Stimulated activated CD4-positive, alpha-beta T cell treated with anti-CD3 and anti-CD28 coated beads, Interleukin-15, amount 100 ng/mL, for 1 hour (primary cell): ENCODE results near the gene PRRT2.
"Not testable (repeated sequence)": the region's sequence is repeated elsewhere in the genome, so short reads cannot be mapped to it uniquely, and the experiment has no call there.

ENCODE experiments used
- DNase-seq, 2 donors: peaks; one replicate each; pipeline ENCODE4 v3.0.0-alpha.2; 2020; ENCODE audit warnings: low read depth in 1 of 2, low spot score in 1 of 2

PRRT2 gene

DNA sequence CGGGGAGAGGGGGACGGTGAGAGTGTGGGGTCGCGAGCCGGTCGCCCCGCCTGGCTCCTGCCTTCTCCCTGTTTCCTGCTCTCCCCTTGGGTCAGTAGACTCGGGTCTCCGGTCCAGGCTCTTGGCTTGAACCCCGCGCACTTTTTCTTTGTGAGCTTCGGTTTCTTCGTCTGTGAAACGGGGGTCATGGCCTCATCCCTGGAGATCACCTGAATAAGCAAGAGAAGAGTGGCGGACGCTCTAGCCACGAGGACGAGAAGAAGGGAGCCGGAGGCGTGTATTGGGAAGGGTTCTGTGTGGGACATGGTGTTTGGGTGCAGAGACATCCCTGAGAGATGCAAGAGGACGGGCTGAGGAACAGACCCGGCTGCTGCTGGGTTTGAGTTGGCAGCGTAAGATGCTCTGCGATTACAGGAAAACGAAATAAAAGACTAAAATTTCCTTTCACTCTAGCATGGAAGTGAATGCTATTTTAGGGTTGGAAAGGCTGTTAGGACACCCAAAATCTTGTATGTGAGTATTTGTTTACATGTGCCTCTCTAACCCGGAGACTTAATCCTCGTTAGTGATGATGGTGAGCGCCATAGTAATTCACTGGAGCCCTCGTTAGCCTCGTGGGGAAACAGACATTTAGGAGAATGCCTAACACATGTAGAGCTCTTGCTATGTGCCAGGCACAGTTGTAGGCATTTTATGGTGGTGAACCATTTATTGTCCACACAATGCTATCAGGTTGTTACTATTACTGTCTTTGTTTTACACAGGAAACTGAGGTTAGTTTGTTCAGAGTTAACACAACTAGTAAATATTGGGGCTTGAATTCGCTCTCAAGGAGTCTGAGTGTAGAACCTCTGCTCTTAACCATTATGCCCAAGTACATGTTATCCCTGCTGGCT is 20.8 kb upstream of the PRRT2 start:
- no peak for DNase-seq

DNA sequence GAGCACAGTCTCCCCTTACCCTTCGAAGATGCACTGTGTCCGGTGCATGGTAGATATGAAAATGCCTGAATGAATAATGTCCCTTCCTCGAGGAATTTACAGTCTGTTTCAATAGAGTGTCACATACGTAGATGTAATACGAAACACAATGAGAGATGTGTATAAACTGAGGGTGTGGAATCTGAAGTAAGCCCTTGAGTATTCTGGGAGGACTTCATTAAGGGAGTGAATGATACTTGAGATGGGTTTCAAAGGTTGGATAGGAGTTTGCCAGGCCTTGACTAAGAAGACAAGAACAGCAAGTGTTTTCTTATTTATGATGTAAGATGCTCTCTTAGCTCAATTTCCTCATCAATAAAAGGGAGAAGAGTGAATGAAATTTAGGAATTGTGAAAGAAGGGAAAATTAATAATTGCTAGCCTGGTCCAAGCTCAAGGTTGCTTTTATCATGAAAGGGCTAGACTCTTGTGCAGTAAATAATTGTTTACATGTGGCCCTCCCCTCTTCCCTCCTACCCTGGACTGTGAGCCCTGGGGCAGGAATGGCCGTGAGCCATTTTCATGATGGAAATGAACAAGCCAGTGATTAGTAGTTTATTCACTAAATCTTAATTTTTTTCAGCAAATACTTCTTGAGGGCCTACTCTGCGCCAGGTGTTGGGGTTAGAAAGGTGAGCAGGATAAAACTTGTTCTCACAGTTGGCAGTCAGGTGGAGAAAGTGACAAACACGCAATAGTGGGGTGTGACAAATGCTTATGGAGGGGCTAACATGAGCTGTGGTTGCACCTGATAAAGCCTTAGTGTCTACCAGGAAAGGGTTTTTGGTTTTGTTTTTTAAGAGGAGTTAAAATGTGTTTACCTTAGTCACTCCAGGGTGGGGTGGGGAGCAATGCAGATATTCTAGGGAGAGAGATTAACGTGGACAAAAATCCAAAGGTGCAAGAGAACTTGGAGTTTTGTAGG is 19.9 kb upstream of the PRRT2 start:
- DNase-seq, result no peak

DNA sequence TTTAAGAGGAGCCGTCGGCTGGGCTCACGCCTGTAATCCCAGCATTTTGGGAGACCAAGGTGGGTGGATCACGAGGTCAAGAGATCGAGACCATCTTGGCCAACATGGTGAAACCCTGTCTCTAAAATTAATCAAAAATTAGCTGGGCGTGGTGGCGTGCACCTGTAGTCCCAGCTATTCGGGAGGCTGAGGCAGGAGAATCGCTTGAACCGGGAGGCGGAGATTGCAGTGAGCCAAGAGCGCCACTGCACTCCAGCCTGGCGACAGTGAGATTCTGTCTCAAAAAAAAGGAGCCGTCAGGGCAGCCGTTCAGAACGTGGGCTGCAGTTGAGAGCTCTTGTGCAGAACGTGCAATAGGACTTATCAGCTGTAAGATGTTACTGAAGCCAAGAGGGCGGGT is 18.8 kb upstream of the PRRT2 start:
- DNase-seq, result not testable (repeated sequence)

DNA sequence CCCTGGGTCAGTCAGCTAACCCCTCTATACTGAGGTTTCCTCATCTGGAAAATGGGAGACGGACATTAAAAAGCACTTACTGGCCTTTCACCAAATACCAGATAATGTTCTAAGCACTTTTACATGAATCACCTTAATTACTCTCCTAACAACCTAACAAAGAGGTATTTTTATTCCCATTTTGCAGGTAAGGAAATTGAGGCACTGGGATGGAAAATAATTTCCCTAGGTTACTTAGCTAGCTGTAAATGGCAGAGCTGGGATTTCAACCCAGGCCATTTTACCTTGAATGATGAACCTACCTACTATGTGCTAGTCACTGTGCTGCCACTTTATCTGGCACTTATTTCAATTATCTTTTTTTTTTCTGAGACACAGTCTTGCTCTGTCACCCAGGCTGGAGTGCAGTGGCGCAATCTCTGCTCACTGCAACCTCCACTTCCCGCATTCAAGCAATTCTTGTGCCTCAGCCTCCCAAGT is 17.7 kb upstream of the PRRT2 start:
- DNase-seq, result no peak

- no peak for DNase-seq
Observed at GRCh38 chr16:29802416-29802935, 9.5 kb upstream of the PRRT2 start.

GRCh38 chr16:29804020-29804419 is 8.0 kb upstream of the PRRT2 start:
- no peak for DNase-seq

- no peak for DNase-seq
Observed at GRCh38 chr16:29804455-29805231, 7.3 kb upstream of the PRRT2 start.

GRCh38 chr16:29805232-29806098 is 6.5 kb upstream of the PRRT2 start:
- DNase-seq, result peak; percentile 96 to 97

DNA sequence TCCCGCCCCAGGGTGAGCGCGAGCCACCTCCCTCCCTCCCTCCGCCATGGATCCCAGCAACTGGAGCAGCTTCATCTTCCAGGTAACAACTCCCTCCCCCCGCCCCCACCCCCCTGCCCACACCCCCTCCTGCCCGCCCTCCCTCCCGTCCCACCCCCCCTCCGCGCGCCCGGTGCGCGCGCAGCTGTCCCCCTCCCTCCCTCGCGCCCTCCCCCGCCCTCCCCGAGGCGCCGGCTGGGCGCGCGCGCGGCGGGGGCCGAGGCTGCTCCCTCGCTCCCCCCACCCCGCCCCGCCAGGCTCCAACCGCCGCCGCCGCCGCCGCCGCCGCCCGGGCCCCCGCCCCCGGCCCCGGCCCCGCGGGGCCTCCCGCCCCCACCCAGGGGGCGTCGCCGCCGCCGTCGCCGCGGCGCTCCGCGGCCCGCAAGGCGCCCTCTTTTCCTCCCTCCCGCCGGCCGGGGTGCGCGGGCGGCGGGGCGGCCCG is 5.9 kb upstream of the PRRT2 start, which contains the start of gene MAZ:
Gene MAZ (plus strand): TSS at position 431 of the 481 bp plus-strand sequence. CDS start 173 bp downstream, outside the sequence.
- DNase-seq, result peak in 1 of 2 donors; percentile 74

- DNase-seq, result peak in 1 of 2 donors; percentile 49
Observed at GRCh38 chr16:29806641-29807425, 5.2 kb upstream of the PRRT2 start.

DNA sequence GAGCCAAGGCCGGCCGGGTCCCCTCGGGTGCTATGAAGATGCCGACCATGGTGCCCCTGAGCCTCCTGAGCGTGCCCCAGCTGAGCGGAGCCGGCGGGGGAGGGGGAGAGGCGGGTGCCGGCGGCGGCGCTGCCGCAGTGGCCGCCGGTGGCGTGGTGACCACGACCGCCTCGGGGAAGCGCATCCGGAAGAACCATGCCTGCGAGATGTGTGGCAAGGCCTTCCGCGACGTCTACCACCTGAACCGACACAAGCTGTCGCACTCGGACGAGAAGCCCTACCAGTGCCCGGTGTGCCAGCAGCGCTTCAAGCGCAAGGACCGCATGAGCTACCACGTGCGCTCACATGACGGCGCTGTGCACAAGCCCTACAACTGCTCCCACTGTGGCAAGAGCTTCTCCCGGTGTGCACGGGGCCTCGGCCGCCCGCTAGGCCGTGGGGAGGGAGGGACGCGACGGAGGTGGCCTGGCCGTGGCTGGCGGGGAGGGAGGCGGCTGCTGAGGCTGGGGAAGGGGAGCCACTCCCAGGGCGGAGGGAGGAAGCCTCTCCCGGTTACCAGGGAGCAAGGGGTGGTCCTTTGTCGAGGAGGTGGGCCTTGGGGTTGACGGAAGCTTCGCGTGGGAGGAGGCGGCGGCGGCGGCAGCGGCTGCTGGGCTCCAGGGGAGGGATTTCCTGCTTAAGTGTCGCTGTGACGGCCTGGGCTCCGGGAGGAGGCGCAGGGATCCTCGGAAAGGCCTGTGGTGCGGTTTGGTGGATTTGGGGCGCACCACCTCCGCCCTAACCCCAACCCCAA is 4.4 kb upstream of the PRRT2 start:
- peak; percentile 72 to 74 for DNase-seq

GRCh38 chr16:29808219-29808900 is 3.6 kb upstream of the PRRT2 start:
- DNase-seq, result no peak

GRCh38 chr16:29809031-29809747 is 2.8 kb upstream of the PRRT2 start:
- no peak for DNase-seq

- no peak for DNase-seq
Observed at GRCh38 chr16:29809850-29810698, 1.9 kb upstream of the PRRT2 start.

DNA sequence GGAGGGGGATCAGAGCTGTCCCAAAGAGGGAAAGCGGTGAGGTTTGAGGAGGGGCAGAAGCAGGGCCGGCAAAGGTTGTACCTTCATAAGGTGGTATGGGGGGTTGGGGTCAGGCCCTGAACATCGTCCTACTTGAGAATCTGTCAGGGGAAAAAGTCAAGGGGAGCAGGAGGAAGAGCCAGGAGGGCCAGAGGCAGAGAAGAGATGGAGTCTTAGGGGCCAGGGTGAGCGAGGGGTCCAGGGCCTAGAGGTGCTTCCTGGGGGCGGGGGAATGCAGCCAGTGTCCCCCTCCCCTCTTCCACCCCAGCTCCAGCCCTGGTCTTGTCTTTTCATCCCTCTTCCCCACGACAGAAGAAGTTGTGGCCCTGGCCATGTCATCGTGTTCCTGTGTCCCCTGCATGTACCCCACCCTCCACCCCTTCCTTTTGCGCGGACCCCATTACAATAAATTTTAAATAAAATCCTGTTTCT is 1.3 kb upstream of the PRRT2 start:
- no peak for DNase-seq
